GM19043 (cell line): ENCODE results near the gene H6PD.
"Not testable (repeated sequence)": the region's sequence is repeated elsewhere in the genome, so short reads cannot be mapped to it uniquely, and the experiment has no call there.

Experiments used
- ATAC-seq: cut with Tn5 transposase; IDR thresholded peaks from one replicate; pipeline ENCODE4 v1.9.1; 2021; ENCODE audit warnings: low read depth; ENCODE audit not compliant: unreplicated experiment

H6PD gene

DNA sequence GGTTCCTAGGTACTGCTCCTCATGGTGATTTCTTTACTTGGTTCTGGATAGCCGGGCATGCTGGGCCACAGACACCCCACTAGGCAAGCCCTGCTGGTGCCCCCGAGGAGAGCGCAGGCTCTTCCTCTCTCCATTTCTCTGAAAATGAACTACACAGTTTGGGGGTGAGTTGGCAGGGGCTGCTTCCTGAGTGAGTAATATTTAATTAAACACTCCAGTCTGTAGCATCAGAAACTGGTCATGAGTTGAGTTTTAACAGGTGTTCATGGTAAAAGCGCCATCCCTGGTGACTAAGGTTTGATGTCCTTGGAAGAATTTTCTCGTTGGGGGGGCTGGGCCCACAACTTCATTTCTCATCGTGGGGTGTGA, 59.8 kb downstream of the H6PD start:
- ATAC-seq: no peak

DNA sequence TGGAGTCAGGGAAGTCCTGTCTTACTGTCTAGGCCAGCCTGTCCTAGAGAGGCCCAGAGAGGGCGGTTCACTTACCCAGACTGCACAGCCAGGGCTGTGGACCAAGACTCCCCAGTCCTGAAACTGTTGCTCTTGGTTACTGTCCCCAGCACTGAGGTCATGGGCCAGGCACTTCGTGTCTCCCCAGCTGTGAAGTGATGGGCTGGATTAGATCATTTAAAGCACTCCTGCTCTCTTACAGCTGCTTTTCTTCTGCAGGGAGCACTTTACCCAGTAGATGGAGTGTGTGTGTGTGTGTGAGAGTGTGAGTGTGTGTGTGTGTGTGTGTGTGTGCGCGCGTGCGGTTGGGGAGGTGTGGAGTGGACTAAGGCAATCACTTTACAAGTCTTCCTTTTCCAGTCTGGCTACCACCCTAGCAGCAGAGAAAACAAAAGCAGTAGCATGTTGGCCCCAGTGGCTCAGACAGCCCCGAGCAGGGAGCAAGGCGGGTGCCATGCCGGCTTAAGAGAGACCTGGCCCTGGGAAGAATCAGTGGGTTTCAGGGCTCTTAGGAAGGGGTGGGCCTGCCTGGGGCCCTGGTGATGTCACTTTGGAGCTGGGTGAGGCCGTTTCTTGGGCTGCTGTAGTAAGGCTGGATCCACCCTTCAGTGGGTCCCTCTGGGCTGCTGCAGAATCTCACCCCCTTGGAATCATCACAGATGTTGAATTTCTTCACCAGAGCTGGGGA, 60.5 kb downstream of the H6PD start:
- peak; percentile 56 for ATAC-seq

DNA sequence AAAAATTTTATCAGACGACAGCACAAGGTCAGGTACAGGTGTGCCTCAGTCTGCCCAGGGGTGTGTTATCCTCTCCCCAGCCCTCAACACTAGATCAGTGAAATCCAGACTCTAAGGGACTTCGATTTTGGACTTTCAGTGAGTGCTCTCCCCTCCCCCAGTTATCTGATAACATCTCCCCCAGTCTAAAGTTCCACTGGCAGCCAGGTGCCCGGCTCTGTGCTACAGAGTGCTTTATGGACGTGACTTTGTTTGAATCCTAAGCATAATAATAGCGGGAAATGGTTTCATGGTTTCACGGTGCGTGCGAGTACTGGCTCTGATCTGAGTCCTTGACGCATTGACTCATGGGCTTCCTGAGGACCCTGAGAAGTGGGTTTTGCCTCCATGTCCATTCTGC, 61.3 kb downstream of the H6PD start:
- ATAC-seq: no peak

DNA sequence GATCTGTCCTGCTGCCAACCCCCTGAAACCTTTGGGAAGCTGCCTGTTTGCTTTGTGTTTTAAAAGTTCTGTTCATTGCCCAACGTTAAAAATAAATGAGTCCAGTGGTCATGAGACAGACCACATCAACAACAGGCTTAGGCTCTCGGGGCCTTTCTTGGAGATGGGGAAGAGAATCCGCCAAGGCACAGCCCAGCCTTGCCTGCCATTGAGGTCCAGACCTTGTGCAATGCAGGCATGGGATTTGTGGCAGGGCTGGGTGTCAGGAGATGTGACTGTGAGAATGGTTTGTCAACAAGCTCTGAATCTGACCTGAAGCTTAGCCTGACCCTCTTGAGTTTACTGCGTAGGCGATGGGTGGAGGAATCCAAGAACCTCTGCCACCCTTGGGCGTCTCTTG, 62.3 kb downstream of the H6PD start:
- no peak for ATAC-seq

DNA sequence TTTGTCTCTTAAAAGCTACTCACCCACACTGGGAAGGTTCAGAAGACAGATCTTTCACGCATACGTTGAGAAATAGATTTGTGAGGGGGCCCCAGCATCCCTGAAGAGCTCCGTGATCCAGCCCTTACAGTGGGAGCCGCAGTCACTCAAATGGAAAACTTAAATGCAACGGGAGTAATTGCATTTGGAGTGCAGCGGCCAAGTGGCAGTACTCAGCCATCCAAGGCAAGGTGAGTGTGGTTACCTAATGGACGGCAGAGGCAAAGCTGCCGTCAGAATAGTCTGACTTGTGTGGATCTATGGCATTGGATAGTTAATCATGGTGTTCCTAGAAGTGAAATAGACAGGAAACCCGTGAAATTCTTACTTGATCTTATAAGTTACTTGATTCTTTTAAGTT, 63.3 kb downstream of the H6PD start:
- ATAC-seq: no peak

DNA sequence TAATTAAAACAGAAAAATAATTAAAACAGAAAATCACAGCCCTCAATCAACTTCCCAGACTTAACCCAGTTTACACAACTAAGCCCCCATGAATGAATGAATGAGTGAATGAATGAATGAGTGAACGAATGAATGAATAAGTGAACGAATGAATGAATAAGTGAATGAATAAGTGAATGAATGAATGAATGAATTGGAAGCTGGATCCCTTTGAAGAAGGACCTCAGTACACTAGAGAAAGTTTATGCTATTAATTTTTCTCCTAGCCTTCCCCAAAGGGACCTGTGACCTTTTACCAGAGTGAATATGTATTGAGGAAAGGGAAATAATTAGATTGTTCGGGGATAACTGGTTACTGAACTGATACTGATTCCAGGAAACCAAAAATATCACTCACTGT, 63.7 kb downstream of the H6PD start:
- no peak for ATAC-seq

DNA sequence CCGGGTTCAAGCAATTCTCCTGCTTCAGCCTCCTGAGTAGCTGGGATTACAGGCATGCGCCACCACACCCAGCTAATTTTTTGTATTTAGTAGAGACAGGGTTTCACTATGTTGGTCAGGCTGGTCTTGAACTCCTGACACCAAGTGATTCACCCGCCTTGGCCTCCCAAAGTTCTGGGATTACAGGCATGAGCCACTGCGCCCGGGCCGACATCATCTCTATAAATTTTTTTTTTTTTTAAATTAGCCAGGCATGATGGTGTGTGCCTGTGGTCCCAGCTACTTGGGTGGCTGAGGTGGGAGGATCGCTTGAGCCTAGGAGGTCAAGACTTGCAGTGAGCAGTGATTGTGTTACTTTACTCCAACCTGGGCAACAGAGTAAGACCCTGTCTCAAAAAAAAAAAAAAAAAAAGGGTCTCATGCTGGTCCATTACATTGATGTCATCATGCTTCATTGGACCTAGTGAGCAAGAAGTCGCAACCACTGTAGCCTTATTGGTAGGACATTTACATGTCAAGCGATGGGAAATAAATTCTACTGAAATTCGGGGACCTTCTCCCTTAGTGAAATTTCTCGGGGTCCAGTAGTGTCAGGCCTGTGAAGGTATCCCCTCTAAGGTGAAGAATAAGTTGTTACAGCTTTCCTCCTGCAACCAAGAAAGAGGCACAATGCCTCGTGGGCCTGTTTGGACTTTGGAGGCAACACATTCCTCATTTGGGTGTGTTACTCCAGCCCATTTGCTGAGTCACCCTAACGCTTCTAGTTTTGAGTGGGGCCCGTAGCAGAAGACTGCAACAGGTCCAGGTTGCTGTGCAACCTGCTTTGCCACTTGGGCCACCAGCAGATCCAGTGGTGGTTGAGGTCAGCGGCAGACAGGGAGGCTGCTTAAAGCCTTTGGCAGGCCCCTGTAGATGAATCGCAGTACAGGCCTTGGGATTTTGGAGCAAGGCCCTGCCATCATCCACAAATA, 65.3 kb downstream of the H6PD start:
- ATAC-seq: not testable (repeated sequence)

DNA sequence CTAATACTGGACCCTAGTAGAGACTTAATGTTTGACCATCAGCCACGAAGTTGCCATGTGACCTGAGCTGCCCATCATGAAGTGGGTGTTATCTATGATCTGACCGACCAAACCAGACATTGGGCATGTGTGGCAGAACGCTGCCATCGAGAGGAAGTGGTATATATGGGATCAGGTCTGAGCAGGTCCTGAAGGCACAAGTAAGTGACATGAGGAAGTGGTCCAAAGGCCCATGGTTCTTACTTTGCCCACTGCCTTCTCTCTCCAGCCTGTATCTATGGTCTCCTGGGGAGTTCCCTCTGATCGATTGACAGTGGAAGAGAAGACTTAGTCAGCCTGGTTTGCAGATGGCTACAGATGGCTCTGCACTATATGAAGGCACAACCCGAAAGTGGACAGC, 66.0 kb downstream of the H6PD start:
- ATAC-seq: no peak

DNA sequence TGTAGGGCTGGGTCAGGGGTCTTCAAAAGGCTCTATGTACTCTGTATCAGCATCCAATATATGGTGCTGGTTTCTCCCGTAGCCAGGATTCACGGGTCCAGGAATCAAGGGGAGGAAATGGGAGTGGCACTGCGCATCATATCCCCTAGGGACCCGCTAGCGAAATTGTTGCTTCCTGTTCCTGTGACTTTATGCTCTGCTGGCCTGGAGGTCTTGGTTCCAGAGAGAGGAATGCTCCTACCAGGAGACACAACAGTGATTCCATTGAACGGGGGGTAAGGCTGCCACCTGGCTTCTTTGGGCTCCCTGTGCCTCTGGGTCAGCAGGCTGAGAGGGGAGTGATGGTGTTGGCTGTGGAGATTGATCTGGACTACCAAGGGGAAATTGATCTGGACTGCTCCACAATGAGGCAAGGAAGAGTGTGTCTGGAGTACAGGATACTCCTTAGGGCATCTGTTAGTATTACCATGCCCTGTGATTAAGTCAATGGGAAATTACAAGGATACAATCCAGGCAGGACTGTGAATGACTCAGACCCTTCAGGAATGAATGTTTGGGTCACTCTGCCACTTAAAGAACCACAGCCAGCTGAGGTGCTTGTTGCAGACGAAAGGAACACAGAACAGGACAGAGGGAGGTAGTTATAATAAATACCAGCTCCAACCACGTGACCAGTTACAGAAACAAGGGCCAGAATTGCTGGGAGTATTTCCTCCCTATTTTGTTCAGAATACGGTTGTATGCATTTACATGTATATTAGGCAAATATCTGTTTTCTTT, 68.4 kb downstream of the H6PD start:
- ATAC-seq: no peak

DNA sequence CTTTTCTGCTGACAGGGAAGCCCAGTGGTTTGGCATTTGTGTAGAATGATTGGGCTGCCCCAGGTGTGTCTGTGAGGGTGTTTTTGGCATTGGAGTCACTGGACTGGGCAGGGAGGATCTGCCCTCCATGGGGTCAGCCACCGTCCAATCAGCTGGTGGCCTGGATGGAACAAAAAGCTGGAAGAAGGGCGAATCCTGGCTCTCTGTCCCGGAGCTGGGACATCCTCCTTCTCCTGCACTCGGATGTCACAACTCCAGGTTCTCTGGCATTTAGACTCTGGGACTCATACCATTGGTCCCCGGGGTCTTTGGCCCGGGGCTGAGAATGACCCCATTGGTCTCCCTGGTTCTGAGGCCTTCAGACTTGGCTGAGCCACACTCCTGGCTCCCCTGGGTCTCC, 69.3 kb downstream of the H6PD start:
- no peak for ATAC-seq

DNA sequence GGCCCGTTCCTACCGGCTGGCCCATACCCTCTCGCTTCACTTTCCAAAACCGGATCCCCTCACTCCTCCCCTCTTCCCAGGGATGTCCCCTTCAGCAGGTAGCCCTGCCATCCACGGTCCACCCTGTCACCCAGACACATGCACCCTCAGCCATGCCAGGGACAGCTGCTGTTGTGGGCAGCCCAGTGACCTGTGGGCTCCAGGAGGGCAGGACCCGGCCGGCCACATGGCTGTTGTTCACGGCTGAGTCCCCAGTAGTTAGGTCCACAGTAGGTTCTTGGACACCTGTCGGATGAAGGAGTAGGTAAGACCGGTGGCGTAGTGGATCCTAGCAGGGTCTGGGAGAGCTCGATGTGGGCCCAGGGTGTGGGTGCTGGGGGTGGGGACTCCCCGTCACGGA, 70.6 kb downstream of the H6PD start:
- ATAC-seq: no peak

DNA sequence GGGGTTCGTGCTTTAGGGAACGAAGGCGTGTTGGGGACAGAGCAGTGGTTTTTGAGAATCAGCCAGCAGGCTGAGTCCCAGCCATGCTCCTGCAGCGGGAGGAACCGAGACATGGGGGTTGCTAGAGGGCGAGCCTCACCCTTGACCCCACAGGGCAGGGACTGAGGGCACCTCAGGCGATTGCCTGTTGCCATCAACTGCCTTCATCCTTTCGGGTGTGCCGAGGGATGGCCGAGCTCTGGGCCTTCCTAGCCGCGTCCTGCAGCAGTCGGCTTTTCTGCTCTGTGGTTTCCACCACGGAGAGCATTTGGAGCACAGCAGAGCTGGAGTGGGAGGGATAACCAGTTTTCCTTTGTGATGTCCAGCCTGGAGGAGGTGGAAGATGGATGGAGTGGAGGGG, 71.4 kb downstream of the H6PD start:
- ATAC-seq: no peak

DNA sequence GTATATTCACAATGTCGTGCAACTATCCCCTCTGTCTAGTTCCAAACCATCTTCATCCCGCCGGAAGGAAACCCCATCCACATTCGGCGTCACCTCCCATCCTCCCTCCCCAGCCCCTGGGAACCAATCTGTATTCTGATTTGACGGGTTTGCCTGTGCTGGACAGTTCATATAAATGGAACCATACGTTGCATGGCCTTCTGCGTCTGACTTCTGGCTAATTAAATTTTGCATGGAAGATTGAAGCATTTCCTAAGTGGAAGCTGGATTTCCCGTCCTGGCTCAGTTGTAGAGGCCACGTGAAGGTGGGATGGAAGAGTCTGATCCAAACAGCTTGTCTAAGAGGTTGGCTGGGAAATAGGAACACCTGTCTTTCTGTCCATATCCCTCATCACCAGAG, 72.7 kb downstream of the H6PD start:
- no peak for ATAC-seq

DNA sequence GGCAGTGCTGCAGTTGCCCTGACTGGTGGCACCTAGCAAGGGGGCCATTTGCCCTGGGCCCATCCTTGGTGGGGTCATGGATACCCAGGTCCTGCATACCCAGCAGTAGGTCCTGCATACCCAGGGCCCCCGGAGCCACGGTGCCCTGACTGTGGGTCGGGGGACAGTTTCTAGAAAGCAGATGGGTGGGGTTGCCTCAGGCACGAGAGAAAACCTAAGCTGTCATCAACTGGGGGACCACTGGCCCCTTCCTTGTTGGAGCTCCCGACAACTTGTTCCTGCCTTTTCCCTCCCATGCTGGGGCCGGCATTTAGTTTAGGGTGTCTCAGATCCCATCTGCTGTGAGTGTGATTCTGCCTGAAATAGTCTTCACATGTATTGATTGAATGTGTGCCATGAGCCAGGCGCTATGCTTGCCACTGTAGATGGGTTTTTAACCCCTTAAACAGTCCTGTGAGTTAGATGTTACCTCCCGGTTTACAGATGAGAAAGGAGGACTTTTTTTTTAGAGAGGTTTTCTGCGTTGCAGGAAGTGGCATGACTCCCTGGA, 73.7 kb downstream of the H6PD start:
- no peak for ATAC-seq

DNA sequence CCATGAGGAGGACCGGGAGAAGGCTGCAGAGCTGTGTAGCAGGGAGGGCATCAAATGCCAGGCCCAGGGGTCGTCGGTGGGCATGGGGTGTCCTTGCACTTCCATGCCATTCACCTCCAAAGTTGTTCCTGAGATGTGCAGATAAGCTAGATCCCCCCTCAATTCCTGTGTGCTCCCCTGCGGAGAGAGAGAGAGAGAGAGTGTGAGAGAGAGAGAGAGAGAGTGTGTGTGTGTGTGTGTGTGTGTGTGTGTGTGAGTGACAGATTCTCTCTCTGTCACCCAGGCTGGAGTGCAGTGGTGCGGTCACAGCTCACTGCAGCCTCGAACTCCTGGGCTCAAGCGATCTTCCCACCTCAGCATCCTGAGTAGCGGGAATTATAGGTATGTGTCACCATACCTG, 74.5 kb downstream of the H6PD start:
- no peak for ATAC-seq

DNA sequence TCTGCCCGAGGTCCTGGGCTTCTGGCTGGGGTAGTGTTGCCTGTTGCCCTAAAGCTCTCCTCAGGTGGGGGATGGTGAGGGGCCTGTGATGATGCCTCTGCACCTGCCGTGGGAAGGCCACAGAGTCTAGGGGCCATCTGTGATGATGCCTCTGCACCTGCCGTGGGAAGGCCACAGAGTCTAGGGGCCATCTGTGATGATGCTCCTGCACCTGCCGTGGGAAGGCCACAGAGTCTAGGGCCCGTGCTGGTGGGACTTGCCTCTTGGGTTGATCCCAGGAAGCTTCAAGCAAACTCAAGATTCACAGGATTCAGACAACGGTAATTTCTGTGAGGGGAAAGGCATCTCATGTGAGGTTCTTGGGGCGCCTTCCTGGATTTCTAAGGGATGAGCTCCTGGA, 75.4 kb downstream of the H6PD start:
- no peak for ATAC-seq

DNA sequence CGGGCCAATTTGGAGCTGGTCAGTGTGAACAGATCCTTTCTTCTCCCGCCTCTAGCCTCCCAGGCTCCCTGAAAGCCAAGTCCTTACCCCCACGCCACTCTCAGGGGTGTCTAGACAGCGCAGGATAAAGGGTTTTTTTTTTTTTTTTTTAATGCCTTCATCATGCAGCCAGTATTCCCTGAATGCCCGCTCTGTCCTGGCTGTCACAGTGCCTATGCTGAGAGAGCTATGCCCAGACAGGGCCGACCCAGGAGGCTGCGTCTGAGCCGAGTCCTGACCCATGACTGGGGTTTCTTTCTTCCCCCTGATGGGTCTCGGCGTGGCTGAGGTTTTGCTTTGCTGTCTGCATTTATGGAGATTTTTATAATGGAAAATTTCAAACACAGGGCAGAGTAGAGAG, 76.5 kb downstream of the H6PD start:
- ATAC-seq: no peak

DNA sequence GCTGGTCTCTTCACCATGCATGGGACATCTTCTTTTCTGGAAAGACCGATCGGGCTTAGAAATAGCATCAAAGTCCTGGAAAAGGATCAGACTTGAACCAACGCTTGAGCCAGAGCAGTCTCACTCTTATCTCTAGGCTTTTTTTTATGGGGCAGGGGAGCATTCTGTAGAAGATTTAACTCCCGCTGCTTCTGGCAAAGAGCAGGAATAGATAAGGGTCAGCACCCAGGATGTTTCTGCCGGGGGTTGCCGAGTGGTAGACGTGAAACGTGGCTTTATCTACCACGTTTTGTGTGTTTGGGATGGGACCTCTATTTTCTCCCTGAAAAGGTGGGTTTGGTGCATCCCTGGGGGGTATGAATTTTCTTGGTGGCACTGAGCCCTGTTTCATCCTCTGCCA, 76.9 kb downstream of the H6PD start:
- ATAC-seq: no peak

DNA sequence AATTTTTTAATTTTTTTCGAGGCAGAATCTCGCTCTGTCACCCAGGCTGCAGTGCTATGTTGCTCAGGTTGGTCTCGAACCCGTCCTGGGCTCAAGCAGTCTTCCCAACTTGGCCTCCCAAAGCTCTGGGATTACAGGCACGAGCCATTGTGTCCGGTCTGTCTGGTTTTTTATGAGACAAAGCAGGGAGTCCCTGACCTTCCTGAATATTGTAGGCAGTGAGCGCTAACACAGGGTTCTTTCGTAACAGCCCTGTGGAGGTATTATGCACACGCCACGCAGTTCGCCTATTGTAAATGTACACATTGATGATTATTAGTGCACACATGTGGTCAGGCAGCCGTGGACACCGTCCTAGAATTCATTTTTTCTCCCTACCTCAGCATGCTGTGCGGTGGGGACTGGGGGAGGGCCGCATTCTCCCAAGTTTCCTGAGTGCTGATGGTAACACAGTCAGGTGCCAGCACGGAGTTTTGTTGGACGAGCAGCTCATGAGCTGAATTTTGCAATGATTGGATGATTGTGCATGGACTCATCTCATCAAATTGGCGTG, 77.7 kb downstream of the H6PD start:
- no peak for ATAC-seq

DNA sequence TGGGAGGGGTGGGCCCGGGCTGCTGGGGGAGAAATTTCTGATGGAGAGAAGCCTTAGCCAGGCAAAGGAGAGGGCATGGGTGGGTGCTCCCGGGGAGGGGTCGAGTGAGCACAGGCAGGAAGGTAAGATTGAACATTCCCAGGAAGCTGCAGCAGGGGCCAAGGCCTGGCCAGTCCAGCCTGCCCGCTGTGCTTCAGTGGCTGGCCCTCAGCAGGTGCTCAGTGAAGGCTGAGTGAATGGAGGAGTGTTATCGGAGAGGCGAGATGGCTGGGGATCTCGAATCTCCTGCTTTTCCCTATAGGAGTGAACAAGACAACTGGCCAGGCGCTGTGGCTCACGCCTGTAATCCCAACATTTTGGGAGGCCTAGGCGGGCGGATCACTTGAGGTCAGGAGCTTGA, 79.0 kb downstream of the H6PD start:
- no peak for ATAC-seq

DNA sequence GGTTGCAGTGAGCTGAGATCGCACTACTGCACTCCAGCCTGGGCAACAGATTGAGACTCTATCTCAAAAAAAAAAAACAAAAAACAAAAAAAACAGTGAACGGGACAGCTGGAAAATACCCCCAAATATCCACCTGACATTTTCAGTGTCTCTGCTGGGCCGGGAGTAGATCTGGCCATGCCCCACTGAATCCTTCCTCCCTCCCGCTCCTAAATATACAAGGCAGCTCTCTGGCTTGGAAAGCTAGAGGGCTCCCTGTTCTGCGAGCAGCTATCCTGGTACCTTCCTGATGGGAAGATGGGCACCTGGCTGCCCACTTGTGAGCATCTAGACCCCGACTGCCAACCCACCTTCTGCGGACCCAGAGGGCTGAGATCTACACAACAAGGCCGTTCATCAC, 79.5 kb downstream of the H6PD start:
- ATAC-seq: no peak
